ENCODE measurements around the gene MAPK8IP2. TPM values are rescaled to one million over a fixed set of nuclear protein-coding genes. Genes with fewer than 3 reads are reported as not detected.

Gene MAPK8IP2
- total and polyA plus RNA-seq, 2 of the 13 experiments (the other 11 are each of a cell fraction or from before 2014, with no cell fraction given): 1.3 to 2.6 TPM

GRCh38 chr22:50610041-50610451, 9.5 kb downstream of the MAPK8IP2 start:
- Histone ChIP-seq H4K20me1 (ENCODE audit: insufficient read depth, low read length) (no peaks in the 10 kb centered on the region), H3K9ac (ENCODE audit: insufficient read depth, low read depth, low read length) (no peak overlapping the region), H2AFZ (ENCODE audit: low read length) (no peak overlapping the region), H3K4me2 (ENCODE audit: low read depth, low read length) (no peak overlapping the region), H3K9me3 (ENCODE audit: low read length) (no peaks in the 10 kb centered on the region), H3K79me2 (ENCODE audit: insufficient read depth, low read length) (no peaks in the 10 kb centered on the region), H3K4me1 (ENCODE audit: insufficient read depth, low read length) (peaks cover 22% of the 10 kb centered on the region), H3K27ac (ENCODE audit: extremely low read length, insufficient read depth, low read length) (no peak overlapping the region), H3K27me3 (ENCODE audit: control insufficient read depth in 1 of 2, insufficient read depth in 2 of 2, low read length in 2 of 2) (peaks cover 0 to 6% of the 10 kb centered on the region in 2 experiments; a peak in 2 of 5 replicates), H3K36me3 (replicated peaks in 1 of 2; ENCODE audit: control insufficient read depth in 1 of 2, insufficient read depth in 2 of 2, low read length in 2 of 2) (no peaks in the 10 kb centered on the region), H3K4me3 (replicated peaks in 1 of 3; ENCODE audit: insufficient read depth in 1 of 3, low read depth in 2 of 3, low read length in 3 of 3) (no peak overlapping the region)
- in situ Hi-C loops (cut with HindIII; ENCODE audit: extremely low pct_ligation_motif_present, low pct_unique_long_range_greater_than_20kb): loop anchor here (5.0 kb wide), 1 partner anchor 33 kb away; the partner anchor contains the start of gene CPT1B
- WGBS (ENCODE audit: low lambda C conversion rate): 76% methylated on average over 10 of the region's 11 CpGs
- DNase-seq (ENCODE audit: low spot score) (no peak), FAIRE-seq (no peak), ATAC-seq (no peak)
- CTCF ChIA-PET (ENCODE audit: low intra/inter-chr PET ratio, low total read pairs): no interaction called here
- POLR2A ChIA-PET: no interaction called here
- no TSS peak for BruUV-seq (replicated peaks)
- intact Hi-C loops (cut with micrococcal nuclease; ENCODE audit: unreplicated experiment): no loop called here
- TF ChIP-seq ZNF484 (CRISPR knock-in tag; IDR thresholded peaks at IDR 0.05; ENCODE audit: borderline replicate concordance, low read depth) (no peak), CREM (IDR thresholded peaks at IDR 0.05) (no peak), CREM (CRISPR knock-in tag; IDR thresholded peaks at IDR 0.05) (no peak), ZFP36L1 (CRISPR knock-in tag; IDR thresholded peaks at IDR 0.05) (no peak), ATF4 (CRISPR knock-in tag; IDR thresholded peaks at IDR 0.05) (no peak), KIAA2018 (CRISPR knock-in tag; IDR thresholded peaks at IDR 0.05; ENCODE audit: borderline replicate concordance) (no peak), RORA (CRISPR knock-in tag; IDR thresholded peaks at IDR 0.05) (no peak), WIZ (CRISPR knock-in tag; IDR thresholded peaks at IDR 0.05) (no peak), GABPA (IDR thresholded peaks at IDR 0.05; ENCODE audit: low read depth, low read length) (no peak), GABPA (CRISPR knock-in tag; IDR thresholded peaks at IDR 0.05; ENCODE audit: low read depth) (no peak), ZNF788 (CRISPR knock-in tag; IDR thresholded peaks at IDR 0.05; ENCODE audit: borderline replicate concordance) (no peak), MAZ (IDR thresholded peaks at IDR 0.05; ENCODE audit: borderline replicate concordance, low read depth, low read length) (no peak), MAZ (CRISPR knock-in tag; IDR thresholded peaks at IDR 0.05; ENCODE audit: low read depth) (no peak), ZNF709 (CRISPR knock-in tag; IDR thresholded peaks at IDR 0.05) (no peak), KLF11 (CRISPR knock-in tag; IDR thresholded peaks at IDR 0.05) (no peak), IKZF5 (CRISPR knock-in tag; IDR thresholded peaks at IDR 0.05) (no peak), ZNF251 (CRISPR knock-in tag; IDR thresholded peaks at IDR 0.05) (no peak)
